Prostate gland (tissue), 2 donors: ENCODE data around the gene INTS15. TPM values are rescaled to one million over a fixed set of nuclear protein-coding genes. Genes with fewer than 3 reads are reported as not detected.

Experiments
- DNase-seq: peaks from one replicate; pipeline ENCODE4 v3.0.0-alpha.2; 2019; ENCODE audit warnings: low spot score
- H3K27ac ChIP-seq, 2 donors: fragments of 200-600 bp; sonication (generic); 2 replicates each; pipeline ENCODE4 v1.5.1; 2017 to 2019
- H3K27me3 ChIP-seq: fragments of 200-600 bp; sonication (generic); replicated peaks from 2 replicates; pipeline ENCODE4 v1.5.1; 2019; ENCODE audit not compliant: insufficient read depth
- H3K36me3 ChIP-seq, 2 donors: fragments of 200-600 bp; sonication (generic); 1 replicate in 1 of 2; 2 replicates in 1 of 2; pipeline versions ENCODE4 v1.5.1 to v1.8.1; 2017 to 2019
- H3K4me1 ChIP-seq: fragments of 200-600 bp; sonication (generic); replicated peaks from 2 replicates; pipeline ENCODE4 v1.5.1; 2019
- H3K4me3 ChIP-seq, 2 donors: fragments of 200-600 bp; sonication (generic); 2 replicates each; pipeline ENCODE4 v1.5.1; 2017 to 2019
- H3K9me3 ChIP-seq: fragments of 200-600 bp; sonication (generic); 2 replicates; pipeline ENCODE4 v1.5.1; 2017
- POLR2A ChIP-seq: fragments of 450-650 bp; IDR thresholded peaks from one replicate; pipeline ENCODE4 v1.6.1; 2016; ENCODE audit warnings: antibody characterized with exemption, mild to moderate bottlenecking
- POLR2AphosphoS5 ChIP-seq: sonication (generic); formaldehyde crosslinking; IDR thresholded peaks from one replicate; pipeline ENCODE4 v1.6.1; 2017; ENCODE audit warnings: antibody characterized with exemption
- WGBS: methylation state at CpG from one replicate; pipeline ENCODE4 v1.1.5; 2018; 5-methylcytosine and 5-hydroxymethylcytosine counted together
- intact Hi-C: fragments of 100-400 bp; cut with DNase I; formaldehyde crosslinking; loops from one replicate; pipeline ENCODE4 v1.14.2; 2022
- total RNA-seq, 2 donors: library from RNA; depleted of rRNA; stranded (reverse); fragments of >200 nt; gene quantifications; one replicate each; pipeline ENCODE4 v1.1.0, GENCODE V29; 2016
- TF ChIP-seq, protein P1 (sequence below), 4 experiments: fragments of 200-600 bp in 2 of 4; fragments of 450-650 bp in 2 of 4; sonication (generic) in 2 of 4; IDR thresholded peaks; 1 replicate in 3 of 4; 2 replicates in 1 of 4; pipeline ENCODE4 v1.5.1; 2016 to 2019; ENCODE audit warnings: antibody characterized with exemption in 4 of 4, mild to moderate bottlenecking in 2 of 4, moderate library complexity in 2 of 4

The INTS15 gene
- total RNA-seq, 2 donors from 2014 or later, result 38.3 to 38.7 TPM

GRCh38 chr7:6652446-6653011 is 62.7 kb downstream of the INTS15 start:
- 96% methylated on average over 74 of the region's 75 CpGs for WGBS
- Histone ChIP-seq H3K36me3 (peaks cover 0 to 35% of the 10 kb centered on the region in 2 donors), H3K4me3 (no peak overlapping the region), H3K27ac (no peak overlapping the region), H3K9me3 (no peaks in the 10 kb centered on the region), H3K4me1 (no peaks in the 10 kb centered on the region), H3K27me3 (no peaks in the 10 kb centered on the region)
- no peak for TF ChIP-seq POLR2A
- TF ChIP-seq, protein P1, sequence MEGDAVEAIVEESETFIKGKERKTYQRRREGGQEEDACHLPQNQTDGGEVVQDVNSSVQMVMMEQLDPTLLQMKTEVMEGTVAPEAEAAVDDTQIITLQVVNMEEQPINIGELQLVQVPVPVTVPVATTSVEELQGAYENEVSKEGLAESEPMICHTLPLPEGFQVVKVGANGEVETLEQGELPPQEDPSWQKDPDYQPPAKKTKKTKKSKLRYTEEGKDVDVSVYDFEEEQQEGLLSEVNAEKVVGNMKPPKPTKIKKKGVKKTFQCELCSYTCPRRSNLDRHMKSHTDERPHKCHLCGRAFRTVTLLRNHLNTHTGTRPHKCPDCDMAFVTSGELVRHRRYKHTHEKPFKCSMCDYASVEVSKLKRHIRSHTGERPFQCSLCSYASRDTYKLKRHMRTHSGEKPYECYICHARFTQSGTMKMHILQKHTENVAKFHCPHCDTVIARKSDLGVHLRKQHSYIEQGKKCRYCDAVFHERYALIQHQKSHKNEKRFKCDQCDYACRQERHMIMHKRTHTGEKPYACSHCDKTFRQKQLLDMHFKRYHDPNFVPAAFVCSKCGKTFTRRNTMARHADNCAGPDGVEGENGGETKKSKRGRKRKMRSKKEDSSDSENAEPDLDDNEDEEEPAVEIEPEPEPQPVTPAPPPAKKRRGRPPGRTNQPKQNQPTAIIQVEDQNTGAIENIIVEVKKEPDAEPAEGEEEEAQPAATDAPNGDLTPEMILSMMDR (IDR thresholded peaks at IDR 0.05), result no peak
- no peak for TF ChIP-seq POLR2AphosphoS5
- DNase-seq, result no peak
- intact Hi-C loops, result no loop called here

DNA sequence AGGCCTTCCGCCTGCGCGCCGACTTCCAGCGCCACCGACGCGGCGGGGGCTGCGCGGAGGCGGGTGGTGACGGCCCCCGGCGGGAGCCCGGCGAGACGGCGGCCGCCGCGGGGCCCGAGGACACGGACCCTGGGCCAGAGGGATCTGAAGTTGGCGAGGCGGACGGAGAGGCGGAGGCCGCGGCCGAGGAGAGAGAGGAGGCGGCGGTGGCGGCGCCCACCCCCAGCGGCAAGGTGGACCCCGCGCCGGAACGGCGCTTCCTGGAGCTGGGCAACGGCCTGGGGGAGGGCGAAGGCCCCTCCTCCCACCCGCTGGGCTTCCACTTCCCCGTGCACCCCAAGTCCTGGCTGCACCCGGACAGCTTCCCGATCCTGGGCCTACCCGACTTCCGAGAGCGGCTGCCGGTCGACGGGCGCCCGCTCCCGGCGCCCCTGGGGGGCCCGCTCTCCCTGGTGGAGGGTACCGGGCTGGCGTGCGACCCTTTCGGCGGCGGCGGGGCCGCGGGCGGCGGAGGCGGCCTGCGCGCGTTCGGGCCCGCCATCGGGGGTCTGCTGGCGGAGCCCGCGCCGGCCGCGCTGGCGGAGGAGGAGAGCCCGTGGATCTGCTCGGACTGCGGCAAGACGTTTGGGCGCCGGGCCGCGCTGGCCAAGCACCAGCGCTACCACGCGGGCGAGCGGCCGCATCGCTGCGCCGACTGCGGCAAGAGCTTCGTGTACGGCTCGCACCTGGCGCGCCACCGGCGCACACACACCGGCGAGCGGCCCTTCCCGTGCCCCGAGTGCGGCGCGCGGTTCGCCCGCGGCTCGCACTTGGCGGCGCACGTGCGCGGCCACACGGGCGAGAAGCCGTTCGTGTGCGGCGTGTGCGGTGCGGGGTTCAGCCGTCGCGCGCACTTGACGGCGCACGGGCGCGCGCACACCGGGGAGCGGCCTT is 63.5 kb downstream of the INTS15 start:
- no peaks in the 10 kb centered on the region for H3K4me1 ChIP-seq
- H3K36me3 ChIP-seq, result peaks cover 0 to 35% of the 10 kb centered on the region in 2 donors
- intact Hi-C loops, result no loop called here
- 93% methylated on average over 125 of the region's 146 CpGs for WGBS
- no peaks in the 10 kb centered on the region for H3K9me3 ChIP-seq
- no peak for DNase-seq
- no peaks in the 10 kb centered on the region for H3K27me3 ChIP-seq
- TF ChIP-seq POLR2AphosphoS5, result no peak
- TF ChIP-seq, protein P1 (IDR thresholded peaks at IDR 0.05), result no peak
- no peak for TF ChIP-seq POLR2A
- H3K27ac ChIP-seq, result no peak overlapping the region
- no peak overlapping the region for H3K4me3 ChIP-seq

DNA sequence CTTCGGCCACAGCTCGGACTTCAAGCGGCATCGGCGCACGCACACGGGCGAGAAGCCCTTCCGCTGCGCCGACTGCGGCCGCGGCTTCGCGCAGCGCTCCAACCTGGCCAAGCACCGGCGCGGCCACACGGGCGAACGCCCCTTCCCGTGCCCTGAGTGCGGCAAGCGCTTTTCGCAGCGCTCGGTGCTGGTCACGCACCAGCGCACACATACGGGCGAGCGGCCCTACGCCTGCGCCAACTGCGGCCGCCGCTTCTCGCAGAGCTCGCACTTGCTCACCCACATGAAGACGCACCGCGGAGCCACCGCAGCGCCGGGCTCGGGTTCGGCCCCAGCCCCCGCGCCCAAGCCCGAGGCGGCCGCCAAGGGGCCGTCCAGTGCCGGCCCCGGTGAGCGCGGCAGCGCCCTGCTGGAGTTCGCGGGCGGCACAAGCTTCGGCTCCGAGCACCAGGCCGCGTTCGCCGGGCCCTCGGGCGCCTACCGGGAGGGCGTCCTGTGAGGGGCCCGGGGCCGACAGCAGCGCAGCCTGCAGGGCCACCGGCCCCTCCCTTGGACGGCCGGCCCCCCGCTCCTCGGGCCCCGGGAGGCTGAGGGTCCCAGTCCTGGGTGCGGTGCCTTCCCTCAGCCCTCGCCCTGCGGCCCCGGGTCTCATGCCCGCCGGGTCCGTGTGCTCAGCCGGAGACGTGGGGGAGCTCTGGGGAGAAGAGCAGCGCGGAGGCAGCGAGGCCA is 64.5 kb downstream of the INTS15 start:
- Histone ChIP-seq H3K4me3 (no peak overlapping the region), H3K27ac (no peak overlapping the region), H3K27me3 (no peaks in the 10 kb centered on the region), H3K36me3 (peaks cover 0 to 35% of the 10 kb centered on the region in 2 donors), H3K9me3 (no peaks in the 10 kb centered on the region), H3K4me1 (no peaks in the 10 kb centered on the region)
- 94% methylated on average over 89 of the region's 94 CpGs for WGBS
- intact Hi-C loops, result no loop called here
- DNase-seq, result no peak
- TF ChIP-seq POLR2A, result no peak
- no peak for TF ChIP-seq POLR2AphosphoS5
- TF ChIP-seq, protein P1 (IDR thresholded peaks at IDR 0.05), result no peak

GRCh38 chr7:6654842-6655610 is 65.2 kb downstream of the INTS15 start:
- TF ChIP-seq, protein P1 (IDR thresholded peaks at IDR 0.05), result no peak
- TF ChIP-seq POLR2A, result no peak
- TF ChIP-seq POLR2AphosphoS5, result no peak
- intact Hi-C loops, result no loop called here

More at GRCh38 chr7:6654842-6655610, 65.2 kb downstream of the INTS15 start:
- Histone ChIP-seq H3K27ac (no peak overlapping the region), H3K27me3 (no peaks in the 10 kb centered on the region), H3K4me3 (no peak overlapping the region), H3K36me3 (peaks cover 0 to 35% of the 10 kb centered on the region in 2 donors), H3K4me1 (no peaks in the 10 kb centered on the region), H3K9me3 (no peaks in the 10 kb centered on the region)
- no peak for DNase-seq
- WGBS, result 94% methylated on average over 48 of the region's 48 CpGs
